ENCODE data around the gene SEMA5A. TPM values are rescaled to one million over a fixed set of nuclear protein-coding genes. Genes with fewer than 3 reads are reported as not detected.

The SEMA5A gene
- total RNA-seq, 1 donor, result 42.3 TPM

DNA sequence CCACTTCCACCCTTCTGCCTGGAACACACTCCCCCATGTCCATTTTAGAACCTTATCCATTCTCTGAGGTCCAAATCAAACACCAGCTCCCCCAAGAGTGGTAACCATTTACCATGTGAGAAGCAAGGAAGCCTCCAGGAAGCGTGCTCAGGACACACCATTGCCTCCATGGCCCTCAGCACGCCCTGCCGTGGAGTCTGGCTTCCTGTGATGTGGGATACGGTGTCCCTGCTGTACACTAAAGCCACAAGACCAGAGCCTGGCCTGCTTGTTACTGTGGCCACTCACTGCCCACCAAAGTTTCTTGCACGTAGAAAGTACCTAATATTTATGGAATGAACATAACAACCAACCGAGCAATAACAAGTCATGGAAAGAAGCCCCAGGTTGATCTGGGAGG is 151.7 kb downstream of the SEMA5A start:
- Histone ChIP-seq H3K27ac (ENCODE audit: low read depth, low read length) (no peak overlapping the region), H3K36me3 (ENCODE audit: insufficient read depth, low read length) (no peaks in the 10 kb centered on the region), H3K4me2 (ENCODE audit: insufficient read depth, low read length) (no peak overlapping the region), H3K79me2 (ENCODE audit: insufficient read depth, low read length) (peaks cover 2% of the 10 kb centered on the region), H3K27me3 (ENCODE audit: insufficient read depth, low read length) (no peaks in the 10 kb centered on the region), H2AFZ (ENCODE audit: low read length) (no peak overlapping the region), H3K4me3 (ENCODE audit: insufficient read depth, low read length) (no peak overlapping the region), H3K9me3 (ENCODE audit: low read depth, low read length) (no peaks in the 10 kb centered on the region), H3K4me1 (ENCODE audit: insufficient read depth, low read length) (no peaks in the 10 kb centered on the region), H4K20me1 (ENCODE audit: insufficient read depth, low read length) (no peaks in the 10 kb centered on the region)
- no peak for DNase-seq (ENCODE audit: insufficient read length, low spot score, missing footprints)
- TF ChIP-seq, protein P1, sequence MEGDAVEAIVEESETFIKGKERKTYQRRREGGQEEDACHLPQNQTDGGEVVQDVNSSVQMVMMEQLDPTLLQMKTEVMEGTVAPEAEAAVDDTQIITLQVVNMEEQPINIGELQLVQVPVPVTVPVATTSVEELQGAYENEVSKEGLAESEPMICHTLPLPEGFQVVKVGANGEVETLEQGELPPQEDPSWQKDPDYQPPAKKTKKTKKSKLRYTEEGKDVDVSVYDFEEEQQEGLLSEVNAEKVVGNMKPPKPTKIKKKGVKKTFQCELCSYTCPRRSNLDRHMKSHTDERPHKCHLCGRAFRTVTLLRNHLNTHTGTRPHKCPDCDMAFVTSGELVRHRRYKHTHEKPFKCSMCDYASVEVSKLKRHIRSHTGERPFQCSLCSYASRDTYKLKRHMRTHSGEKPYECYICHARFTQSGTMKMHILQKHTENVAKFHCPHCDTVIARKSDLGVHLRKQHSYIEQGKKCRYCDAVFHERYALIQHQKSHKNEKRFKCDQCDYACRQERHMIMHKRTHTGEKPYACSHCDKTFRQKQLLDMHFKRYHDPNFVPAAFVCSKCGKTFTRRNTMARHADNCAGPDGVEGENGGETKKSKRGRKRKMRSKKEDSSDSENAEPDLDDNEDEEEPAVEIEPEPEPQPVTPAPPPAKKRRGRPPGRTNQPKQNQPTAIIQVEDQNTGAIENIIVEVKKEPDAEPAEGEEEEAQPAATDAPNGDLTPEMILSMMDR (IDR thresholded peaks at IDR 0.05; ENCODE audit: extremely low read depth, low read depth, low read length), result no peak

DNA sequence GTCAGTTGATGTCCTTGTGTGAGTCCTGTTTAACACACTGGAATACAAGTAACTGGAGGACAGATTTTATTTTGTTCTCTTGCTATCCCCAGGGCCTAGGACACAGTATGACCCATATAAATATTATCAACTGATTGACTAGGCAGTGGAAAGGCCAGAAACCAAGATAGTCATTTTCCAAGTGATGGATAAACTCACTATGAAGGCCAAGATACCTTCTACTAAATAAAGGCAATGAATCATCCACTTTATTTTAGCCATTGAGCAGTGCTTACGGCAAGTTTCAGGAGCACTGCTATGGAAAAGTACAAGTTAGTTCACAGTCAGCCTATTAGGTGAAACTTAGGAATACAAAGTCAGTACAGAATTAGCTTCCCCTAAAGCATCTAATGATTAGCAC is 153.2 kb downstream of the SEMA5A start:
- Histone ChIP-seq H2AFZ (ENCODE audit: low read length) (no peak overlapping the region), H3K4me3 (ENCODE audit: insufficient read depth, low read length) (no peak overlapping the region), H3K4me2 (ENCODE audit: insufficient read depth, low read length) (no peak overlapping the region), H3K9me3 (ENCODE audit: low read depth, low read length) (no peaks in the 10 kb centered on the region), H3K4me1 (ENCODE audit: insufficient read depth, low read length) (no peaks in the 10 kb centered on the region), H3K27ac (ENCODE audit: low read depth, low read length) (no peak overlapping the region), H3K27me3 (ENCODE audit: insufficient read depth, low read length) (no peaks in the 10 kb centered on the region), H3K36me3 (ENCODE audit: insufficient read depth, low read length) (no peaks in the 10 kb centered on the region), H4K20me1 (ENCODE audit: insufficient read depth, low read length) (no peaks in the 10 kb centered on the region), H3K79me2 (ENCODE audit: insufficient read depth, low read length) (peaks cover 2% of the 10 kb centered on the region)
- no peak for DNase-seq (ENCODE audit: insufficient read length, low spot score, missing footprints)
- TF ChIP-seq, protein P1 (IDR thresholded peaks at IDR 0.05; ENCODE audit: extremely low read depth, low read depth, low read length), result no peak

DNA sequence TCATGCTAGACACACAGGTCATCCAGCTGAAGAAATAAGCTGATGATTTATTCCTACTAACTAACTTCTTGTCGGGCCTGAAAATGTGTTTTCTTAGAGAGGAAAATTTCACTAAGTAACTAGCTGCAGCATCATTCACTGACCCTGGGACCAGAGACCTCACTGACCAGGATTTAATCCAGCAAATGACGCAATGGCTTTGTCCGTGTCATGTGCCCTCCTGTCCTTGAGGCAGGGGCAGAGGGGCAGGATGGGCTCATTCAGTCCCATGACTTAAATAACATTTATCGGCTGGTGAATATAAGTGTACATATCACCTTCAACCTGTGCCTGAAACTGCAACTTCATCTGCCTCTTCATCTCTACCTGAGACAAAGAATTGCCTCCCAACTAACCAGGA is 154.8 kb downstream of the SEMA5A start:
- Histone ChIP-seq H4K20me1 (ENCODE audit: insufficient read depth, low read length) (no peaks in the 10 kb centered on the region), H3K36me3 (ENCODE audit: insufficient read depth, low read length) (no peaks in the 10 kb centered on the region), H3K4me3 (ENCODE audit: insufficient read depth, low read length) (no peak overlapping the region), H3K27ac (ENCODE audit: low read depth, low read length) (no peak overlapping the region), H2AFZ (ENCODE audit: low read length) (no peak overlapping the region), H3K27me3 (ENCODE audit: insufficient read depth, low read length) (no peaks in the 10 kb centered on the region), H3K79me2 (ENCODE audit: insufficient read depth, low read length) (no peaks in the 10 kb centered on the region), H3K9me3 (ENCODE audit: low read depth, low read length) (no peaks in the 10 kb centered on the region), H3K4me2 (ENCODE audit: insufficient read depth, low read length) (no peak overlapping the region), H3K4me1 (ENCODE audit: insufficient read depth, low read length) (no peaks in the 10 kb centered on the region)
- DNase-seq (ENCODE audit: insufficient read length, low spot score, missing footprints), result no peak
- TF ChIP-seq, protein P1 (IDR thresholded peaks at IDR 0.05; ENCODE audit: extremely low read depth, low read depth, low read length), result no peak

- Histone ChIP-seq H3K4me1 (ENCODE audit: insufficient read depth, low read length) (no peaks in the 10 kb centered on the region), H3K36me3 (ENCODE audit: insufficient read depth, low read length) (no peaks in the 10 kb centered on the region), H3K4me3 (ENCODE audit: insufficient read depth, low read length) (no peak overlapping the region), H3K27me3 (ENCODE audit: insufficient read depth, low read length) (no peaks in the 10 kb centered on the region), H2AFZ (ENCODE audit: low read length) (no peak overlapping the region), H3K27ac (ENCODE audit: low read depth, low read length) (no peak overlapping the region), H3K79me2 (ENCODE audit: insufficient read depth, low read length) (peaks cover 2% of the 10 kb centered on the region), H3K4me2 (ENCODE audit: insufficient read depth, low read length) (no peak overlapping the region), H4K20me1 (ENCODE audit: insufficient read depth, low read length) (no peaks in the 10 kb centered on the region), H3K9me3 (ENCODE audit: low read depth, low read length) (no peaks in the 10 kb centered on the region)
- TF ChIP-seq, protein P1 (IDR thresholded peaks at IDR 0.05; ENCODE audit: extremely low read depth, low read depth, low read length), result no peak
- no peak for DNase-seq (ENCODE audit: insufficient read length, low spot score, missing footprints)
These were observed 155.8 kb downstream of the SEMA5A start for GRCh38 chr5:9390113-9390512.

All from osteoblast (primary cell).